Measurements from ENCODE around the gene BAIAP2. TPM values are rescaled to one million over a fixed set of nuclear protein-coding genes. Genes with fewer than 3 reads are reported as not detected.

BAIAP2 gene
- total RNA-seq, 1 experiment from 2014 or later: not detected

- H3K9me3 ChIP-seq (ENCODE audit: low read length): no peaks in the 10 kb centered on the region
- no peaks in the 10 kb centered on the region for H4K20me1 ChIP-seq (ENCODE audit: insufficient read depth, low read depth, low read length)
- H3K4me1 ChIP-seq (ENCODE audit: low read length): no peaks in the 10 kb centered on the region
- DNase-seq: no peak
- H3K27ac ChIP-seq (ENCODE audit: low read length): no peak overlapping the region
- no peak overlapping the region for H3K4me2 ChIP-seq (ENCODE audit: low read depth, low read length, poor library complexity, severe bottlenecking)
- no peaks in the 10 kb centered on the region for H3K27me3 ChIP-seq (ENCODE audit: low read length)
- no peaks in the 10 kb centered on the region for H3K36me3 ChIP-seq (ENCODE audit: insufficient read depth, low read length)
- no peak overlapping the region for H2AFZ ChIP-seq (ENCODE audit: low read length)
- no peak overlapping the region for H3K4me3 ChIP-seq (ENCODE audit: low read length)
- H3K9ac ChIP-seq (ENCODE audit: low read length): no peak overlapping the region
- H3K9me2 ChIP-seq (replicated peaks; ENCODE audit: insufficient read depth, low read length): no peaks in the 10 kb centered on the region
- no peaks in the 10 kb centered on the region for H3K79me2 ChIP-seq (ENCODE audit: low read length)
These were observed 34.2 kb downstream of the BAIAP2 start for GRCh38 chr17:81069135-81069645.

- Histone ChIP-seq H3K9me3 (ENCODE audit: low read length) (no peaks in the 10 kb centered on the region), H3K9ac (ENCODE audit: low read length) (no peak overlapping the region), H2AFZ (ENCODE audit: low read length) (no peak overlapping the region), H3K4me1 (ENCODE audit: low read length) (no peaks in the 10 kb centered on the region), H3K27ac (ENCODE audit: low read length) (no peak overlapping the region), H3K27me3 (ENCODE audit: low read length) (no peaks in the 10 kb centered on the region), H3K36me3 (ENCODE audit: insufficient read depth, low read length) (no peaks in the 10 kb centered on the region), H3K4me3 (ENCODE audit: low read length) (no peak overlapping the region), H4K20me1 (ENCODE audit: insufficient read depth, low read depth, low read length) (no peaks in the 10 kb centered on the region), H3K4me2 (ENCODE audit: low read depth, low read length, poor library complexity, severe bottlenecking) (no peak overlapping the region), H3K79me2 (ENCODE audit: low read length) (no peaks in the 10 kb centered on the region), H3K9me2 (replicated peaks; ENCODE audit: insufficient read depth, low read length) (no peaks in the 10 kb centered on the region)
- no peak for DNase-seq
These were observed 35.7 kb downstream of the BAIAP2 start for GRCh38 chr17:81070541-81071246.

GRCh38 chr17:81071761-81072741 lies 37.1 kb downstream of the BAIAP2 start:
- no peaks in the 10 kb centered on the region for H3K9me2 ChIP-seq (replicated peaks; ENCODE audit: insufficient read depth, low read length)
- no peak overlapping the region for H3K9ac ChIP-seq (ENCODE audit: low read length)
- H3K79me2 ChIP-seq (ENCODE audit: low read length): no peaks in the 10 kb centered on the region
- H3K4me2 ChIP-seq (ENCODE audit: low read depth, low read length, poor library complexity, severe bottlenecking): no peak overlapping the region
- no peaks in the 10 kb centered on the region for H4K20me1 ChIP-seq (ENCODE audit: insufficient read depth, low read depth, low read length)
- no peak overlapping the region for H3K27ac ChIP-seq (ENCODE audit: low read length)
- DNase-seq: no peak
- no peaks in the 10 kb centered on the region for H3K9me3 ChIP-seq (ENCODE audit: low read length)
- H2AFZ ChIP-seq (ENCODE audit: low read length): no peak overlapping the region
- no peaks in the 10 kb centered on the region for H3K36me3 ChIP-seq (ENCODE audit: insufficient read depth, low read length)
- H3K27me3 ChIP-seq (ENCODE audit: low read length): no peaks in the 10 kb centered on the region
- H3K4me3 ChIP-seq (ENCODE audit: low read length): no peak overlapping the region
- no peaks in the 10 kb centered on the region for H3K4me1 ChIP-seq (ENCODE audit: low read length)

- Histone ChIP-seq H3K36me3 (ENCODE audit: insufficient read depth, low read length) (no peaks in the 10 kb centered on the region), H3K79me2 (ENCODE audit: low read length) (no peaks in the 10 kb centered on the region), H2AFZ (ENCODE audit: low read length) (no peak overlapping the region), H3K9me3 (ENCODE audit: low read length) (no peaks in the 10 kb centered on the region), H3K4me1 (ENCODE audit: low read length) (no peaks in the 10 kb centered on the region), H3K4me2 (ENCODE audit: low read depth, low read length, poor library complexity, severe bottlenecking) (no peak overlapping the region), H3K9me2 (replicated peaks; ENCODE audit: insufficient read depth, low read length) (no peaks in the 10 kb centered on the region), H3K27ac (ENCODE audit: low read length) (no peak overlapping the region), H3K9ac (ENCODE audit: low read length) (no peak overlapping the region), H4K20me1 (ENCODE audit: insufficient read depth, low read depth, low read length) (no peaks in the 10 kb centered on the region), H3K27me3 (ENCODE audit: low read length) (no peaks in the 10 kb centered on the region), H3K4me3 (ENCODE audit: low read length) (no peak overlapping the region)
- DNase-seq: no peak
These were observed 39.3 kb downstream of the BAIAP2 start for GRCh38 chr17:81073967-81074839.

GRCh38 chr17:81074875-81075274 lies 39.9 kb downstream of the BAIAP2 start:
- DNase-seq: no peak

GRCh38 chr17:81075307-81075706 lies 40.4 kb downstream of the BAIAP2 start:
- H3K27ac ChIP-seq (ENCODE audit: low read length): no peak overlapping the region
- no peaks in the 10 kb centered on the region for H3K27me3 ChIP-seq (ENCODE audit: low read length)
- no peaks in the 10 kb centered on the region for H3K4me1 ChIP-seq (ENCODE audit: low read length)
- H3K9ac ChIP-seq (ENCODE audit: low read length): no peak overlapping the region
- no peaks in the 10 kb centered on the region for H3K36me3 ChIP-seq (ENCODE audit: insufficient read depth, low read length)
- no peak overlapping the region for H3K4me2 ChIP-seq (ENCODE audit: low read depth, low read length, poor library complexity, severe bottlenecking)
- no peaks in the 10 kb centered on the region for H4K20me1 ChIP-seq (ENCODE audit: insufficient read depth, low read depth, low read length)
- no peaks in the 10 kb centered on the region for H3K9me3 ChIP-seq (ENCODE audit: low read length)
- DNase-seq: no peak
- H2AFZ ChIP-seq (ENCODE audit: low read length): no peak overlapping the region
- H3K4me3 ChIP-seq (ENCODE audit: low read length): no peak overlapping the region
- H3K79me2 ChIP-seq (ENCODE audit: low read length): no peaks in the 10 kb centered on the region
- no peaks in the 10 kb centered on the region for H3K9me2 ChIP-seq (replicated peaks; ENCODE audit: insufficient read depth, low read length)

More at GRCh38 chr17:81074875-81075274, 39.9 kb downstream of the BAIAP2 start:
- Histone ChIP-seq H3K9ac (ENCODE audit: low read length) (no peak overlapping the region), H2AFZ (ENCODE audit: low read length) (no peak overlapping the region), H3K36me3 (ENCODE audit: insufficient read depth, low read length) (no peaks in the 10 kb centered on the region), H3K9me2 (replicated peaks; ENCODE audit: insufficient read depth, low read length) (no peaks in the 10 kb centered on the region), H4K20me1 (ENCODE audit: insufficient read depth, low read depth, low read length) (no peaks in the 10 kb centered on the region), H3K79me2 (ENCODE audit: low read length) (no peaks in the 10 kb centered on the region), H3K4me2 (ENCODE audit: low read depth, low read length, poor library complexity, severe bottlenecking) (no peak overlapping the region), H3K27ac (ENCODE audit: low read length) (no peak overlapping the region), H3K27me3 (ENCODE audit: low read length) (no peaks in the 10 kb centered on the region), H3K9me3 (ENCODE audit: low read length) (no peaks in the 10 kb centered on the region), H3K4me1 (ENCODE audit: low read length) (no peaks in the 10 kb centered on the region), H3K4me3 (ENCODE audit: low read length) (no peak overlapping the region)

GRCh38 chr17:81076141-81076679 lies 41.3 kb downstream of the BAIAP2 start:
- no peaks in the 10 kb centered on the region for H3K9me3 ChIP-seq (ENCODE audit: low read length)
- no peak overlapping the region for H3K4me2 ChIP-seq (ENCODE audit: low read depth, low read length, poor library complexity, severe bottlenecking)
- H2AFZ ChIP-seq (ENCODE audit: low read length): no peak overlapping the region
- no peak overlapping the region for H3K27ac ChIP-seq (ENCODE audit: low read length)
- no peak for DNase-seq
- no peak overlapping the region for H3K4me3 ChIP-seq (ENCODE audit: low read length)
- H4K20me1 ChIP-seq (ENCODE audit: insufficient read depth, low read depth, low read length): no peaks in the 10 kb centered on the region
- no peaks in the 10 kb centered on the region for H3K79me2 ChIP-seq (ENCODE audit: low read length)
- no peaks in the 10 kb centered on the region for H3K36me3 ChIP-seq (ENCODE audit: insufficient read depth, low read length)
- H3K27me3 ChIP-seq (ENCODE audit: low read length): no peaks in the 10 kb centered on the region
- H3K9me2 ChIP-seq (replicated peaks; ENCODE audit: insufficient read depth, low read length): no peaks in the 10 kb centered on the region
- no peak overlapping the region for H3K9ac ChIP-seq (ENCODE audit: low read length)
- H3K4me1 ChIP-seq (ENCODE audit: low read length): no peaks in the 10 kb centered on the region

Data from Karpas-422 (cell line).